GM23338 (cell line): Measurements from ENCODE around the gene RFXAP. TPM values are rescaled to one million over a fixed set of nuclear protein-coding genes. Genes with fewer than 3 reads are reported as not detected.

Experiments used
- ATAC-seq: fragments of 200-7000 bp; cut with Tn5 transposase; 3 replicates; pipeline ENCODE4 v1.9.1; 2020
- DNase-seq: peaks from one replicate; pipeline ENCODE4 v3.0.0-alpha.2; 2015; ENCODE audit warnings: low spot score
- H2AFZ ChIP-seq: fragments of 200-600 bp; sonication (generic); 2 replicates; pipeline ENCODE4 v1.8.0; 2016; ENCODE audit warnings: antibody characterized with exemption, mild to moderate bottlenecking, moderate library complexity
- H3F3A ChIP-seq: fragments of 200-600 bp; sonication (generic); replicated peaks from 2 replicates; pipeline ENCODE4 v1.8.0; 2017; ENCODE audit warnings: antibody characterized with exemption, mixed run types, low read depth
- H3K27ac ChIP-seq: fragments of 200-600 bp; sonication (generic); 2 replicates; pipeline ENCODE4 v1.6.1; 2016; ENCODE audit warnings: low read depth
- H3K27me3 ChIP-seq: fragments of 200-600 bp; sonication (generic); 2 replicates; pipeline ENCODE4 v1.8.0; 2016; ENCODE audit warnings: mild to moderate bottlenecking, mixed run types, moderate library complexity; ENCODE audit not compliant: insufficient read depth
- H3K36me3 ChIP-seq: fragments of 200-600 bp; sonication (generic); 2 replicates; pipeline ENCODE4 v1.8.0; 2016; ENCODE audit warnings: mild to moderate bottlenecking; ENCODE audit not compliant: insufficient read depth
- H3K4me1 ChIP-seq: fragments of 200-600 bp; sonication (generic); 2 replicates; pipeline ENCODE4 v1.8.0; 2016; ENCODE audit warnings: mild to moderate bottlenecking, moderate library complexity; ENCODE audit not compliant: insufficient read depth
- H3K4me2 ChIP-seq: fragments of 200-600 bp; sonication (generic); 2 replicates; pipeline ENCODE4 v1.7.1; 2017; ENCODE audit warnings: mixed run types
- H3K4me3 ChIP-seq: fragments of 200-600 bp; sonication (generic); 2 replicates; pipeline ENCODE4 v1.6.1; 2016; ENCODE audit warnings: mixed run types
- H3K79me2 ChIP-seq: fragments of 200-600 bp; sonication (generic); replicated peaks from 2 replicates; pipeline ENCODE4 v1.8.0; 2017; ENCODE audit warnings: mild to moderate bottlenecking; ENCODE audit not compliant: insufficient read depth
- H3K9me2 ChIP-seq: fragments of 200-600 bp; sonication (generic); 2 replicates; pipeline ENCODE4 v1.8.0; 2017; ENCODE audit not compliant: insufficient read depth
- H4K20me1 ChIP-seq: fragments of 200-600 bp; sonication (generic); replicated peaks from 2 replicates; pipeline ENCODE4 v1.8.0; 2017; ENCODE audit warnings: mild to moderate bottlenecking; ENCODE audit not compliant: insufficient read depth
- H3K27ac Mint-ChIP-seq: 2 replicates; pipeline ENCODE4 v1.8.0; 2020; ENCODE audit warnings: inconsistent platforms, mild to moderate bottlenecking, moderate library complexity, mixed read lengths
- H3K27me3 Mint-ChIP-seq: 3 replicates; pipeline ENCODE4 v1.8.0; 2022; ENCODE audit warnings: low read depth, mild to moderate bottlenecking, moderate library complexity, mixed read lengths, inconsistent platforms; ENCODE audit not compliant: insufficient read depth, poor library complexity
- H3K36me3 Mint-ChIP-seq: 3 replicates; pipeline ENCODE4 v1.8.0; 2021; ENCODE audit warnings: low read depth, mild to moderate bottlenecking, inconsistent platforms, moderate library complexity, mixed read lengths
- H3K4me1 Mint-ChIP-seq: 3 replicates; pipeline ENCODE4 v1.8.0; 2020; ENCODE audit warnings: mild to moderate bottlenecking, inconsistent platforms, mixed read lengths
- H3K4me3 Mint-ChIP-seq: 3 replicates; pipeline ENCODE4 v1.8.0; 2021; ENCODE audit warnings: moderate library complexity, mild to moderate bottlenecking, inconsistent platforms, mixed read lengths
- H3K9me3 Mint-ChIP-seq: 3 replicates; pipeline ENCODE4 v1.8.0; 2020; ENCODE audit warnings: moderate library complexity, mild to moderate bottlenecking, inconsistent platforms, mixed read lengths
- CREB1 ChIP-seq: fragments of 250-450 bp; sonication (Bioruptor Pico); IDR thresholded peaks from 2 replicates; pipeline ENCODE4 v1.5.0; 2020; ENCODE audit warnings: low read depth, mild to moderate bottlenecking, moderate library complexity
- ETS1 ChIP-seq: IDR thresholded peaks from 2 replicates; pipeline ENCODE4 v1.6.1; 2016; ENCODE audit warnings: antibody characterized with exemption
- EZH2 ChIP-seq: fragments of 200-600 bp; sonication (generic); IDR thresholded peaks from one replicate; pipeline ENCODE4 v1.8.0; 2017; ENCODE audit warnings: antibody characterized with exemption, mild to moderate bottlenecking, low read depth; ENCODE audit not compliant: unreplicated experiment
- JUNB ChIP-seq: IDR thresholded peaks from one replicate; pipeline ENCODE4 v1.6.1; 2016; ENCODE audit warnings: antibody characterized with exemption; ENCODE audit not compliant: unreplicated experiment
- NANOG ChIP-seq: IDR thresholded peaks from 2 replicates; pipeline ENCODE4 v1.6.1; 2016; ENCODE audit warnings: antibody characterized with exemption, borderline replicate concordance
- ZNF462 ChIP-seq: fragments of 250-450 bp; sonication (Bioruptor Pico); IDR thresholded peaks from 2 replicates; pipeline ENCODE4 v1.5.0; 2020; ENCODE audit warnings: mild to moderate bottlenecking, moderate library complexity
- polyA plus RNA-seq: library from polyadenylated mRNA; unstranded; fragments of >200 nt; fragmentation: Nextera tagmentation; extraction: Ambion mirVana; gene quantifications from 2 replicates; pipeline ENCODE4 v1.2.1, GENCODE V29; 2016
- total RNA-seq: library from RNA; depleted of rRNA; stranded (reverse); fragments of >200 nt; shearing (Covaris generic); gene quantifications from 2 replicates; pipeline ENCODE4 v1.2.3, GENCODE V29; 2014
- TF ChIP-seq, protein P1 (sequence below), 2 experiments: fragments of 200-600 bp in 1 of 2; sonication (generic) in 1 of 2; conservative IDR thresholded peaks; 2 replicates each; pipeline versions ENCODE4 v1.5.1 to v1.6.1; 2016 to 2017; ENCODE audit warnings: antibody characterized with exemption in 2 of 2, low read depth in 2 of 2, mild to moderate bottlenecking in 2 of 2, moderate library complexity in 1 of 2

RFXAP gene
- total and polyA plus RNA-seq, 2 experiments from 2014 or later = 6.3 to 8.5 TPM

GRCh38 chr13:36829753-36830152, 10.7 kb downstream of the RFXAP start (continued):
- no peak for TF ChIP-seq ZNF462 (CRISPR knock-in tag)

- Mint-ChIP-seq H3K4me1 (peaks cover 3% of the 10 kb centered on the region; the same call in 1 of the 3 replicates), H3K27ac (no peak overlapping the region), H3K4me3 (no peak overlapping the region), H3K9me3 (no peaks in the 10 kb centered on the region), H3K36me3 (peaks cover 3% of the 10 kb centered on the region), H3K27me3 (no peaks in the 10 kb centered on the region)
- Histone ChIP-seq H3F3A (no peaks in the 10 kb centered on the region), H3K4me1 (no peaks in the 10 kb centered on the region), H2AFZ (no peak overlapping the region), H3K9me2 (no peaks in the 10 kb centered on the region), H3K27me3 (no peaks in the 10 kb centered on the region), H4K20me1 (no peaks in the 10 kb centered on the region), H3K36me3 (no peaks in the 10 kb centered on the region), H3K27ac (no peak overlapping the region), H3K4me3 (no peak overlapping the region), H3K4me2 (no peak overlapping the region), H3K79me2 (no peaks in the 10 kb centered on the region)
- ATAC-seq (no peak), DNase-seq (no peak)
- TF ChIP-seq, protein P1, sequence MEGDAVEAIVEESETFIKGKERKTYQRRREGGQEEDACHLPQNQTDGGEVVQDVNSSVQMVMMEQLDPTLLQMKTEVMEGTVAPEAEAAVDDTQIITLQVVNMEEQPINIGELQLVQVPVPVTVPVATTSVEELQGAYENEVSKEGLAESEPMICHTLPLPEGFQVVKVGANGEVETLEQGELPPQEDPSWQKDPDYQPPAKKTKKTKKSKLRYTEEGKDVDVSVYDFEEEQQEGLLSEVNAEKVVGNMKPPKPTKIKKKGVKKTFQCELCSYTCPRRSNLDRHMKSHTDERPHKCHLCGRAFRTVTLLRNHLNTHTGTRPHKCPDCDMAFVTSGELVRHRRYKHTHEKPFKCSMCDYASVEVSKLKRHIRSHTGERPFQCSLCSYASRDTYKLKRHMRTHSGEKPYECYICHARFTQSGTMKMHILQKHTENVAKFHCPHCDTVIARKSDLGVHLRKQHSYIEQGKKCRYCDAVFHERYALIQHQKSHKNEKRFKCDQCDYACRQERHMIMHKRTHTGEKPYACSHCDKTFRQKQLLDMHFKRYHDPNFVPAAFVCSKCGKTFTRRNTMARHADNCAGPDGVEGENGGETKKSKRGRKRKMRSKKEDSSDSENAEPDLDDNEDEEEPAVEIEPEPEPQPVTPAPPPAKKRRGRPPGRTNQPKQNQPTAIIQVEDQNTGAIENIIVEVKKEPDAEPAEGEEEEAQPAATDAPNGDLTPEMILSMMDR (conservative IDR thresholded peaks at IDR 0.05; ENCODE audit: low read depth in 2 of 2) = no peak
- TF ChIP-seq NANOG = no peak
- TF ChIP-seq ETS1 = no peak
- no peak for TF ChIP-seq CREB1 (CRISPR knock-in tag)
- TF ChIP-seq JUNB = no peak
- no peak for TF ChIP-seq ZNF462 (CRISPR knock-in tag)
- no peak for TF ChIP-seq EZH2
Measured at GRCh38 chr13:36831291-36831690, 12.3 kb downstream of the RFXAP start.
